ENCODE results near the gene MSI2.

MSI2 gene

GRCh38 chr17:57550016-57550415, 293.7 kb downstream of the MSI2 start:
- DNase-seq: no peak

GRCh38 chr17:57550668-57551315, 294.5 kb downstream of the MSI2 start:
- no peak for DNase-seq

- no peak for DNase-seq
These were observed 295.2 kb downstream of the MSI2 start for GRCh38 chr17:57551321-57552079.

- DNase-seq: no peak
These were observed 295.8 kb downstream of the MSI2 start for GRCh38 chr17:57552114-57552624.

GRCh38 chr17:57553526-57553925, 297.2 kb downstream of the MSI2 start:
- no peak for DNase-seq

GRCh38 chr17:57553991-57554825, 297.9 kb downstream of the MSI2 start:
- DNase-seq: no peak

GRCh38 chr17:57554826-57555635, 298.7 kb downstream of the MSI2 start:
- DNase-seq: no peak

- no peak for DNase-seq
These were observed 299.4 kb downstream of the MSI2 start for GRCh38 chr17:57555636-57556175.

- no peak for DNase-seq
These were observed 300.0 kb downstream of the MSI2 start for GRCh38 chr17:57556320-57556719.

GRCh38 chr17:57556977-57557376, 300.7 kb downstream of the MSI2 start:
- DNase-seq: no peak

- no peak for DNase-seq
These were observed 301.1 kb downstream of the MSI2 start for GRCh38 chr17:57557416-57557815.

GRCh38 chr17:57557834-57558681, 301.7 kb downstream of the MSI2 start:
- no peak for DNase-seq

- no peak for DNase-seq
These were observed 302.9 kb downstream of the MSI2 start for GRCh38 chr17:57559226-57559625.

GRCh38 chr17:57559634-57560318, 303.5 kb downstream of the MSI2 start:
- no peak for DNase-seq

GRCh38 chr17:57560319-57560705, 304.0 kb downstream of the MSI2 start:
- DNase-seq: no peak

- DNase-seq: no peak
These were observed 304.9 kb downstream of the MSI2 start for GRCh38 chr17:57561072-57561861.

- no peak for DNase-seq
These were observed 305.9 kb downstream of the MSI2 start for GRCh38 chr17:57562184-57562698.

GRCh38 chr17:57563958-57564357, 307.6 kb downstream of the MSI2 start:
- no peak for DNase-seq

GRCh38 chr17:57565176-57565575, 308.9 kb downstream of the MSI2 start:
- DNase-seq: no peak

GRCh38 chr17:57566721-57567120, 310.4 kb downstream of the MSI2 start:
- DNase-seq: no peak
